Measurements from ENCODE around the gene SLC35G4.
"Not testable (repeated sequence)": the region's sequence is repeated elsewhere in the genome, so short reads cannot be mapped to it uniquely, and the experiment has no call there.

DNA sequence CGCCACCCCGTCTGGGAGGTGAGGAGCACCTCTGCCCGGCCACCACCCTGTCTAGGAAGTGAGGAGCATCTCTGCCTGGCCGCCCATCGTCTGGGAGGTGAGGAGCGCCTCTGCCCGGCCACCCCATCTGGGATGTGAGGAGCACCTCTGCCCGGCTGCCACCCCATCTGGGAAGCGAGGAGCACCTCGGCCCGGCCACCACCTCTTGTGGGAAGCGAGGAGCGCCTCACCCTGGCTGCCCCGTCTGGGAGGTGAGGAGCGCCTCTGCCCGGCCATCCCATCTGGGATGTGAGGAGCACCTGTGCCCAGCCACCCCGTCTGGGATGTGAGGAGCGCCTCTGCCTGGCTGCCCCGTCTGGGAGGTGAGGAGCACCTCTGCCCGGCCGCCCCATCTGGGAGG, 4.6 kb downstream of the SLC35G4 start:
- TF ChIP-seq, protein P1, sequence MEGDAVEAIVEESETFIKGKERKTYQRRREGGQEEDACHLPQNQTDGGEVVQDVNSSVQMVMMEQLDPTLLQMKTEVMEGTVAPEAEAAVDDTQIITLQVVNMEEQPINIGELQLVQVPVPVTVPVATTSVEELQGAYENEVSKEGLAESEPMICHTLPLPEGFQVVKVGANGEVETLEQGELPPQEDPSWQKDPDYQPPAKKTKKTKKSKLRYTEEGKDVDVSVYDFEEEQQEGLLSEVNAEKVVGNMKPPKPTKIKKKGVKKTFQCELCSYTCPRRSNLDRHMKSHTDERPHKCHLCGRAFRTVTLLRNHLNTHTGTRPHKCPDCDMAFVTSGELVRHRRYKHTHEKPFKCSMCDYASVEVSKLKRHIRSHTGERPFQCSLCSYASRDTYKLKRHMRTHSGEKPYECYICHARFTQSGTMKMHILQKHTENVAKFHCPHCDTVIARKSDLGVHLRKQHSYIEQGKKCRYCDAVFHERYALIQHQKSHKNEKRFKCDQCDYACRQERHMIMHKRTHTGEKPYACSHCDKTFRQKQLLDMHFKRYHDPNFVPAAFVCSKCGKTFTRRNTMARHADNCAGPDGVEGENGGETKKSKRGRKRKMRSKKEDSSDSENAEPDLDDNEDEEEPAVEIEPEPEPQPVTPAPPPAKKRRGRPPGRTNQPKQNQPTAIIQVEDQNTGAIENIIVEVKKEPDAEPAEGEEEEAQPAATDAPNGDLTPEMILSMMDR (IDR thresholded peaks at IDR 0.05 in 4 of 5, conservative IDR thresholded peaks at IDR 0.05 in 1 of 5) = not testable (repeated sequence)
- TF ChIP-seq POLR2A (IDR thresholded peaks at IDR 0.05) = not testable (repeated sequence)
